Right kidney (tissue), 1 donor: ENCODE results near the gene RPS5.
"Not testable (repeated sequence)": the region's sequence is repeated elsewhere in the genome, so short reads cannot be mapped to it uniquely, and the experiment has no call there.

ENCODE experiments used
- DNase-seq: peaks from one replicate; pipeline ENCODE4 v3.0.0-alpha.2; 2016

RPS5 gene

GRCh38 chr19:58400916-58401839 is 14.1 kb downstream of the RPS5 start:
- DNase-seq = peak; percentile 95

GRCh38 chr19:58401840-58402421 is 14.9 kb downstream of the RPS5 start:
- no peak for DNase-seq

- DNase-seq = not testable (repeated sequence)
These were observed 16.9 kb downstream of the RPS5 start for GRCh38 chr19:58403920-58404478.

GRCh38 chr19:58406818-58407657 is 20.0 kb downstream of the RPS5 start:
- DNase-seq = no peak

- no peak for DNase-seq
These were observed 20.6 kb downstream of the RPS5 start for GRCh38 chr19:58407658-58408151.

- peak; percentile 91 for DNase-seq
These were observed 21.3 kb downstream of the RPS5 start, which contains the start of gene ZNF584 for GRCh38 chr19:58408152-58409009. ZNF584 (plus strand) TSS chr19:58408649; CDS start chr19:58409148, 499 bp downstream.

GRCh38 chr19:58409010-58409790 is 22.1 kb downstream of the RPS5 start:
- DNase-seq = no peak

- DNase-seq = no peak
These were observed 29.5 kb downstream of the RPS5 start for GRCh38 chr19:58416604-58417003.

- DNase-seq = no peak
These were observed 30.0 kb downstream of the RPS5 start for GRCh38 chr19:58417071-58417470.

GRCh38 chr19:58428617-58429016 is 41.5 kb downstream of the RPS5 start:
- DNase-seq = no peak

GRCh38 chr19:58429745-58430144 is 42.7 kb downstream of the RPS5 start:
- no peak for DNase-seq

GRCh38 chr19:58434217-58434616 is 47.1 kb downstream of the RPS5 start:
- DNase-seq = no peak

- DNase-seq = peak; percentile 86
These were observed 52.8 kb downstream of the RPS5 start, which contains the start of gene ZNF132 for GRCh38 chr19:58439576-58440554. ZNF132 (minus strand) TSS chr19:58440153; CDS start chr19:58439821, 332 bp downstream.

GRCh38 chr19:58440556-58440955 is 53.5 kb downstream of the RPS5 start:
- no peak for DNase-seq

GRCh38 chr19:58442986-58443385 is 55.9 kb downstream of the RPS5 start:
- DNase-seq = not testable (repeated sequence)
